Fibroblast of skin of left biceps (primary cell): ENCODE data around the gene ORM2.

Experiments used
- DNase-seq, 2 experiments: peaks; one replicate each; pipeline ENCODE4 v3.0.0-alpha.2; 2013; ENCODE audit warnings: low read depth in 2 of 2

Gene ORM2

GRCh38 chr9:114349713-114350480, 20.2 kb downstream of the ORM2 start:
- no peak for DNase-seq

GRCh38 chr9:114350636-114351401, 21.1 kb downstream of the ORM2 start:
- no peak for DNase-seq

GRCh38 chr9:114351932-114352331, 22.3 kb downstream of the ORM2 start:
- DNase-seq: no peak

- DNase-seq: no peak
Measured at GRCh38 chr9:114355821-114356220, 26.2 kb downstream of the ORM2 start.

- no peak for DNase-seq
Measured at GRCh38 chr9:114356792-114357191, 27.1 kb downstream of the ORM2 start.

- no peak for DNase-seq
Measured at GRCh38 chr9:114357360-114357759, 27.7 kb downstream of the ORM2 start.

GRCh38 chr9:114357911-114358328, 28.3 kb downstream of the ORM2 start:
- DNase-seq: no peak

- no peak for DNase-seq
Measured at GRCh38 chr9:114359801-114360200, 30.1 kb downstream of the ORM2 start.

GRCh38 chr9:114361542-114361941, 31.9 kb downstream of the ORM2 start:
- DNase-seq: no peak

- DNase-seq: no peak
Measured at GRCh38 chr9:114362394-114362793, 32.7 kb downstream of the ORM2 start.

GRCh38 chr9:114363424-114363823, 33.8 kb downstream of the ORM2 start:
- DNase-seq: no peak

- DNase-seq: peak; percentile 65 to 67
Measured at GRCh38 chr9:114364134-114365041, 34.7 kb downstream of the ORM2 start.

GRCh38 chr9:114365194-114365593, 35.5 kb downstream of the ORM2 start:
- DNase-seq: no peak

- peak; percentile 84 to 89 for DNase-seq
Measured at GRCh38 chr9:114366334-114367128, 36.9 kb downstream of the ORM2 start.

- DNase-seq: no peak
Measured at GRCh38 chr9:114367366-114367765, 37.7 kb downstream of the ORM2 start.

- DNase-seq: no peak
Measured at GRCh38 chr9:114367772-114368569, 38.3 kb downstream of the ORM2 start.

- no peak for DNase-seq
Measured at GRCh38 chr9:114369216-114370130, 39.8 kb downstream of the ORM2 start.

GRCh38 chr9:114370251-114370967, 40.7 kb downstream of the ORM2 start:
- no peak for DNase-seq

GRCh38 chr9:114370968-114371320, 41.3 kb downstream of the ORM2 start:
- DNase-seq: no peak
